HG03571 (cell line): ENCODE measurements around the gene AGMAT.

ENCODE experiments used
- ATAC-seq: cut with Tn5 transposase; IDR thresholded peaks from one replicate; pipeline ENCODE4 v1.9.1; 2021; ENCODE audit not compliant: unreplicated experiment

AGMAT gene

DNA sequence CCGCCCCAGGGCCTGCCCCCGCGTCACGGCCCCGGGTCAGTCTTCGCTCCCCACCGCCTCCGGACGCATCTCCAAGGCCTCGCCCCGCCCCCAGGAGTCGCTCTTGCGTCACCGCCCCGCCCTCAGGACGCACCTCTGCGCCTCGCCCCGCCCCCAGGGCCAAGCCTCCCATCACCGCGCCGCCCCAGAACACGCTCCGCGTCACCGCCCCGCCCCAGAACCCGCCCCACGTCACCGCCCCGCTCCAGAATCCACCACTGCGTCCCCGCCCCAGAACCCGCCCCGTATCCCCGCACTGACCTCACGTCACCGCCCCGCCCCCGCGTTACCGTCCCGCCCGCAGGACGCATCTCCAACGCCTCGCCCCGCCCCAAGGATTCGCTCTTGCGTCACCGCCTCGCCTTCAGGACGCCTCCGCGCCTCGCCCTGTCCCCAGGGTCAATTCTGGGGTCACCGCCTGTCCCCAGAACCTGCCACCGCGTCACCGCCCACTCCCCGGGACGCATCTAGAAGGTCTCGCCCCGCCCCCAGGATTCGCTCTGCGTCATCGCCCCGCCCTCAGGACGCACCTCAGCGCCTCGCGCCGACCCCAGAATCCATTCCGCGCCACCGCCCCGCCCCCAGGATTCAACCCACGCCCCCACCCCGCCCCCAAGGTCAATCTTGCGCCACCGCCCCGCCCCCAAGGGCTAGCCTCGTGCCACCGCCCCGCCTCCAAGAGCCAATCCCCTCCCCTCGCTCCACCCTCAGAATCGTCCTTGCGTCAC, 60.4 kb downstream of the AGMAT start:
- peak; percentile 39 for ATAC-seq

DNA sequence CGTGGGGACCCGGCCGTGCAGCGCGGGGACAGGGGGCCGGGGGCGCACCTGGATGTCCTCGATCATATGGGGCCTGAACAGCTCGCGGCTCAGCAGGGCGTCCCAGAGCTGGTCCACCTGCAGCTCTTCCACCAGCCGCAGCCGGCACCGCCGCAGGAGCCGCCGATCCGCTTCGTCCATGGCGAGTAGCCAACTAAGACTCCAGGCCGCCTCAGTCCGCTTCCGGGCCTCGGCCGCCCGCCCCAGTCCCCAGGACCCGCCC, 60.9 kb downstream of the AGMAT start, which contains the start of gene CASP9:
CASP9 (minus strand) TSS at position 195 of the 262 bp plus-strand sequence; CDS start at position 180, 15 bp downstream.
- no peak for ATAC-seq

DNA sequence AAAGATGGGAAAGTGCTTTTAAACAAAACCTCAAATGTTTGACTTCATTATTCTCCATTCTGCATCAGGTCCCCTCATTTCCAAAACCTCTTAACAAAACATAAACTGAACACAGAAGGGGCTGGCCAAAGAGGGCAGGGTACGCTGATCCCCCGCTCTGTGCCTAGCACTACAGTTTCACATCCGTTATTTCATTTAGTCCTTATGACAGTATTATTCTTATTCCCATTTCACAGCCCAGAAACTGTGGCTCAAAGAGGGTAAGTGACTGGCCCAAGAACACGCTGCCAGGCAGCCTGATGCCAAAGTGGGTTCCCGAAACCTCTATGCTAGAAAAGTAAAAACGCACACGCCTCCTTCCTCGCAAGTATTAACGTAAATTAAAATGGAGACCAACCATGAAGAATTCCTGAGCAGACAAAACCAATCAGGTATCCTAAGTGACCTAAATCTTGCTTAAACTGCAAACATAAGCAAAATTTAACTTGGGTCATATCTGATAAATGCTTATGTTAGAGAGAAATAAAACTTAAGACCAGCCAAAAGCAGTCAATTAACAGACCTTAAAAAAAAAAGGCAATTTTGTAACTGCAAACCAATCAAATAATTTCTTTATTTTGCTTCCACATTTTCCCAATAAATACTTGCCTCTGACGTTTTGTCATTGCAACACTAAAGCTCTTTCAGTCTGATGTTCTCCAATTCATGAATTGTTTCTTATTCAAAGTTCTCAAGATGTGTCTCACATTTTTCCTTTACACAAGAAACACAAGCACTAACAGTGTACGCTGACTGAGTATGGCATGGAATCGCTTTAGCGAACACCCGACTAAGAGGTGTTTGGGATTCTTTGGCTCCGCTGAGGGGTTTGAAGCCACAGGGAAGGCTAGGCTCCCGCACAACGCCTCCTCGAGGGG, 61.5 kb downstream of the AGMAT start:
- ATAC-seq: no peak

DNA sequence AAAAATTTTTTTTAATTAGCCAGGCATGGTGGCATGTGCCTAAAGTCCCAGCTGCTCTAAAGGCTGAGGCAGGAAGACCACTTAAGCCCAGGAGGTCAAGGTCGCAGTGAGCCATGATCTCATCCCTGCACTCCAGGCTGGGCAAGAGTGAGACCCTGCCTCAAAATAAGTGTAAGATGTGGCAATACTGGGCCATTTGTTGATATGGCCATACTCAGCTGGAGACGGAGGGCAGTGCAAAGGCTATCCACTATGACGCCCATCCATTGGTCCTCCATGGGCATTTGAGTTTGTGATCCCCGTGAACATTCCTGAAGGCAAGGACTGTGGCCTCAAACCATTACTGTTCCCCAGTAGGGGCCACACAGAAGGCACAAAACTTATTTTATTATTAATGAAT, 62.3 kb downstream of the AGMAT start:
- ATAC-seq: no peak
